ENCODE results near the gene SMC3. TPM values are rescaled to one million over a fixed set of nuclear protein-coding genes. Genes with fewer than 3 reads are reported as not detected.

The SMC3 gene
- total and polyA plus RNA-seq, 2 of the 13 experiments (the other 11 are each of a cell fraction or from before 2014, with no cell fraction given), result 11.7 to 48.0 TPM

DNA sequence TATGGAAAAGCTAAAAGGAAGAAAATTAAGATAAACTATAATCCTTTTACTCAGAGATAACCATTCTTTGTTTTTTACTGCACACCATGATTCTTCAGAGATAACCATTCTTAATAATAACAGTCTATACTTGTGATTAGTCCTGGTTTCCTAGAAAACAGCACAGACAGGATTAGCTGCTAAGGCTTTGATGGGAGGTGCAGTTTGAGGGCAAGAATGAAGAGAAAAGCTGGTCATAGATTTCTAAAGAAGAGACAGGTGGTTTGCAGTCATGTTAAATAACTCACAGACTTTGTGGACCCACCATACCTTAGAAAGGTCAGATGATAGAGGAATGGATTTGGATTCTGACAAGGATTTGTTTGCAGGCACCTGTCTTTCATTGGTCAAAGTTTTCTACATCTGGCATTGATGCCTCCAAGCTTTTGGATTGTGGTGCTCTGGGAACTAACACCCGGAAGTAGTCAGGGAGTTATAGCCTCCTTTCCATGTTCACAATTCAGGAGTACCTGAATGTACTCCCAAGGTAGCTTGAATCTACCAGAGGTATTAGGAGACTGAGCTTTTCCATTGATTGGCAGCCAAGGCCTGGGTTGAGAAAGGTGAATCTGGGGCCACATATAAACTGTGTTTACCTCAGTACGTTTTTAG, 3.7 kb downstream of the SMC3 start:
- Histone ChIP-seq H3K4me3 (replicated peaks in 1 of 3; ENCODE audit: insufficient read depth in 1 of 3, low read depth in 2 of 3, low read length in 3 of 3) (no peak overlapping the region), H3K36me3 (replicated peaks in 1 of 2; ENCODE audit: control insufficient read depth in 1 of 2, insufficient read depth in 2 of 2, low read length in 2 of 2) (peaks cover 4 to 27% of the 10 kb centered on the region in 2 experiments), H2AFZ (ENCODE audit: low read length) (no peak overlapping the region), H3K9me3 (ENCODE audit: low read length) (no peaks in the 10 kb centered on the region), H3K27ac (ENCODE audit: extremely low read length, insufficient read depth, low read length) (no peak overlapping the region), H3K79me2 (ENCODE audit: insufficient read depth, low read length) (peaks cover 85% of the 10 kb centered on the region), H3K4me1 (ENCODE audit: insufficient read depth, low read length) (peaks cover 55% of the 10 kb centered on the region), H3K9ac (ENCODE audit: insufficient read depth, low read depth, low read length) (no peak overlapping the region), H3K4me2 (ENCODE audit: low read depth, low read length) (peak overlapping the region; percentile 37), H3K27me3 (ENCODE audit: control insufficient read depth in 1 of 2, insufficient read depth in 2 of 2, low read length in 2 of 2) (no peaks in the 10 kb centered on the region), H4K20me1 (ENCODE audit: insufficient read depth, low read length) (peaks cover 36% of the 10 kb centered on the region)
- TF ChIP-seq CBX2 (IDR thresholded peaks at IDR 0.05; ENCODE audit: low read depth, low read length) (no peak), CBX2 (CRISPR knock-in tag; IDR thresholded peaks at IDR 0.05; ENCODE audit: low read depth) (no peak)
- 93% methylated on average over 2 of the region's 2 CpGs for WGBS (ENCODE audit: low lambda C conversion rate)
- CTCF ChIA-PET (ENCODE audit: low intra/inter-chr PET ratio, low total read pairs), result no interaction called here
- POLR2A ChIA-PET, result no interaction called here
- DNase-seq (ENCODE audit: low spot score) (no peak), FAIRE-seq (no peak), ATAC-seq (no peak)
- in situ Hi-C loops (cut with HindIII; ENCODE audit: extremely low pct_ligation_motif_present, low pct_unique_long_range_greater_than_20kb) (no loop called here), intact Hi-C loops (cut with micrococcal nuclease; ENCODE audit: unreplicated experiment) (no loop called here)
- no TSS peak for BruUV-seq (replicated peaks)

DNA sequence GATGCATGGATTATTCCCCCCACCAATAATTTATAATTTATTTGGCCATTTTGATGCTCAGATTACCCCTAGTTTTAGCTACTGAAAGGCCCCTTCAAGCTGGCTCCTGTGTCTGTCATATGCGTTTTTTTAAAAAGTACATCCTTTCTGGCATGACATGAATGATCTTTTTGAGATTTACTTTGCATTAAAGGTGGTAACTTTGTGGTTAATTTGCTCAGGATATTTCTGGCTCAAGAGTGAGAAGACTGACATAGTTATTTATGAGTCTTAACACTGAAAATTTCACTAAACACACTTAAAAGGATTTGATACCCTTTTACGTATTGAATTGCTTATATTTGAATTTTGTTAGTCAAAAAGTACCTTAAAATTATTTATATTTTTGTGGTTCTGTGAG, 5.4 kb downstream of the SMC3 start:
- DNase-seq (ENCODE audit: low spot score) (no peak), ATAC-seq (no peak), FAIRE-seq (no peak)
- Histone ChIP-seq H3K79me2 (ENCODE audit: insufficient read depth, low read length) (peaks cover 82% of the 10 kb centered on the region), H3K27me3 (ENCODE audit: control insufficient read depth in 1 of 2, insufficient read depth in 2 of 2, low read length in 2 of 2) (no peaks in the 10 kb centered on the region), H2AFZ (ENCODE audit: low read length) (no peak overlapping the region), H3K4me3 (replicated peaks in 1 of 3; ENCODE audit: insufficient read depth in 1 of 3, low read depth in 2 of 3, low read length in 3 of 3) (no peak overlapping the region), H3K27ac (ENCODE audit: extremely low read length, insufficient read depth, low read length) (no peak overlapping the region), H3K9me3 (ENCODE audit: low read length) (no peaks in the 10 kb centered on the region), H3K4me1 (ENCODE audit: insufficient read depth, low read length) (peaks cover 46% of the 10 kb centered on the region), H3K4me2 (ENCODE audit: low read depth, low read length) (no peak overlapping the region; the same call in 1 of the 2 replicates), H3K36me3 (replicated peaks in 1 of 2; ENCODE audit: control insufficient read depth in 1 of 2, insufficient read depth in 2 of 2, low read length in 2 of 2) (peaks cover 6 to 40% of the 10 kb centered on the region in 2 experiments), H3K9ac (ENCODE audit: insufficient read depth, low read depth, low read length) (no peak overlapping the region), H4K20me1 (ENCODE audit: insufficient read depth, low read length) (peaks cover 36% of the 10 kb centered on the region)
- TF ChIP-seq ZSCAN25 (CRISPR knock-in tag; IDR thresholded peaks at IDR 0.05) (no peak), ZNF468 (CRISPR knock-in tag; IDR thresholded peaks at IDR 0.05) (no peak), MBNL3 (CRISPR knock-in tag; conservative IDR thresholded peaks at IDR 0.05) (no peak)
- TF ChIP-seq, protein P1, sequence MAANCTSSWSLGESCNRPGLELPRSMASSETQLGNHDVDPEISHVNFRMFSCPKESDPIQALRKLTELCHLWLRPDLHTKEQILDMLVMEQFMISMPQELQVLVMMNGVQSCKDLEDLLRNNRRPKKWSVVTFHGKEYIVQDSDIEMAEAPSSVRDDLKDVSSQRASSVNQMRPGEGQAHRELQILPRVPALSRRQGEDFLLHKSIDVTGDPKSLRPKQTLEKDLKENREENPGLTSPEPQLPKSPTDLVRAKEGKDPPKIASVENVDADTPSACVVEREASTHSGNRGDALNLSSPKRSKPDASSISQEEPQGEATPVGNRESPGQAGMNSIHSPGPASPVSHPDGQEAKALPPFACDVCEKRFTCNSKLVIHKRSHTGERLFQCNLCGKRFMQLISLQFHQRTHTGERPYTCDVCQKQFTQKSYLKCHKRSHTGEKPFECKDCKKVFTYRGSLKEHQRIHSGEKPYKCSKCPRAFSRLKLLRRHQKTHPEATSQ (CRISPR knock-in tag; IDR thresholded peaks at IDR 0.05; ENCODE audit: borderline replicate concordance), result no peak
- in situ Hi-C loops (cut with HindIII; ENCODE audit: extremely low pct_ligation_motif_present, low pct_unique_long_range_greater_than_20kb), result no loop called here
- CTCF ChIA-PET (ENCODE audit: low intra/inter-chr PET ratio, low total read pairs), result no interaction called here
- intact Hi-C loops (cut with micrococcal nuclease; ENCODE audit: unreplicated experiment), result no loop called here
- POLR2A ChIA-PET, result no interaction called here
- WGBS (ENCODE audit: low lambda C conversion rate), result 97% methylated on average over 2 of the region's 2 CpGs
- BruUV-seq (replicated peaks), result no TSS peak
